Activated CD4-positive, alpha-beta T cell treated with anti-CD3 and anti-CD28 coated beads, Interleukin-2, amount 50 U/mL, for 48 hours (primary cell): ENCODE measurements around the gene MAN2A1.

Experiments
- DNase-seq, 2 experiments: peaks; one replicate each; pipeline ENCODE4 v3.0.0-alpha.2; 2020

Gene MAN2A1

GRCh38 chr5:109682383-109682782 lies 7.3 kb upstream of the MAN2A1 start:
- no peak for DNase-seq

DNA sequence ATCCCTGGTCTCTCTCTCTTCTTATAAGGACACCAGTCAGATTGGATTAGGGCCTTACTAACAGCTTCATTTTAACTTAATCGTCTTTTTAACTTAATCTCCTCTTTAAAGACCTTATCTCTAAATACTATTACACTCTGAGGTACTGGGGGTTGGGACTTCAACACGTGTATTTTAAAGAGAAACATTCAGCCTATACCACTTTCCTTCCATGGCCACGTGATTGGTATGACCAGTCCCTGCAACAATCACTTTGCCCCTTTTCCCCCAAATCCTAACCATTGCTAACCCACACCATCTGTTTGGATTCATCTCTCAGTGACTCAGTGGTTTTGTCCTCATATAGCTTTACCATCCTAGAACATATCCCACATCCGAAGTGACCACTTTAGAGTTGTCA lies 3.8 kb upstream of the MAN2A1 start:
- DNase-seq, result no peak

DNA sequence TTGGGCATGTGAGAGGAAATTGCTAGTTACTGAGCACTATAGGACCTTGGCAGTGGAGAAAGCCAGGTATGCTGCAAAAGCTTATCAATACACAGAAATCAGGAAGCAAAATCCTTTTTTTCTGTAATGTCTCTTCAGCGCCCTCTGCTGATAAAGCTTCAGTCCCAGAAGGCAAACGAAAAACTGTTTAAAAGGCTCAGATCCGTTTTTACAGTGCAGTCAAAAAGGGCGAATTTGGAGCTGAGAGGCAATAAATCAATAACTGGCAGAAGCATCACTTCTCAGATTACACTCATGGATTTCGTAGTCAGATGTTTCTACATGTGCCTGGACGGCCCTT lies 1.1 kb upstream of the MAN2A1 start:
- DNase-seq, result peak in 1 of 2 experiments; percentile 12

GRCh38 chr5:109688970-109689739 lies 572 bp upstream of the MAN2A1 start:
- peak; percentile 71 to 79 for DNase-seq

- peak; percentile 41 to 56 for DNase-seq
These were observed 681 bp downstream of the MAN2A1 start for GRCh38 chr5:109690242-109690974.

DNA sequence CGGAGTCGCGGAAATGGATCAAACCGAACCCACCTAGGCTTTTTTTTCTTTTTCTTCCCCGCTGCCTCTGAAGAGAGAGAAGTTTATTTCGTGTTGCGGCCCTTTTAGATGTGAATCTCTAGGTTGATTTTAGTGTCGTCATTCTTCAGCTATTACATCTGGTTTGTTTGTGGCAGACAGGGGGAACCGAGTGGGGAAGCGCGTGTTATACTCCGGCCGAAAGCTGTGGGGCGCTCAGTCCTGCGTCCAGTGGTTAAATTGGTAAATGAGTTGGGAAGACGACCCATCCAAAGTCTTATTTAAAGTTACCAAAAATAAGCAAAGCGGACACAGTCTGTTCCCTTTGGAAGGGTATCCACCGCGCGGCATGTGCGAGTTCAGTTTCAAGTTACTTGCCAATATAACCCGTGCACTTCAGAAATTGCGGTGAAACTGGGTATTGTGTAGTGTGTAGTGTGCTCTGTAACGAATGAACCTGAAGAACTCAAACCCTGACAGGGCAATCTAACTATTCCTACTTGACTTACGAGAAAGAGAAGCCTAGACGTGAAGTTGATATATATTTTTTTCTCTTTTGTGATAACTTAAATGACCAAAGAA lies 1.3 kb downstream of the MAN2A1 start:
- peak; percentile 45 to 52 for DNase-seq

DNA sequence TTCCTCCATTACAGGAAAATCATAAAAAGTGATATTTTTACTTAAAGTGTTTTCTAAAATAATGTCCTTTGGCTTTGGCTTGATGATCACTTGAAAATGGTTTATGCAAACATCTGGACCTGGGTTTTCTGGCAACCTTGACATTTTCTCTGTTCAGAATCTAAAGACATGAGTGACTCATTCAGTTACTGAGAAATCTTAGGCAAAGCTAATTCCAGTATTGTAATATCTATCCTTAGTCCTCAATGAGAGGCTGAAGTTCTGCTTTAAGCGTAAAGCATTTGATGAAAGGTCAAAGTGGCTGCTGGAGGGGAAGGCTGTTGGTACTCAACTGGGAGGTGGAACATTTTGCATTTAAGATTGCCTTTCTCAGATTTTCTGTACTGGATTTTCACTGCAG lies 2.3 kb downstream of the MAN2A1 start:
- DNase-seq, result no peak

- no peak for DNase-seq
These were observed 3.1 kb downstream of the MAN2A1 start for GRCh38 chr5:109692852-109693251.

- DNase-seq, result no peak
These were observed 4.0 kb downstream of the MAN2A1 start for GRCh38 chr5:109693535-109694400.

- DNase-seq, result no peak
These were observed 4.7 kb downstream of the MAN2A1 start for GRCh38 chr5:109694451-109694891.

DNA sequence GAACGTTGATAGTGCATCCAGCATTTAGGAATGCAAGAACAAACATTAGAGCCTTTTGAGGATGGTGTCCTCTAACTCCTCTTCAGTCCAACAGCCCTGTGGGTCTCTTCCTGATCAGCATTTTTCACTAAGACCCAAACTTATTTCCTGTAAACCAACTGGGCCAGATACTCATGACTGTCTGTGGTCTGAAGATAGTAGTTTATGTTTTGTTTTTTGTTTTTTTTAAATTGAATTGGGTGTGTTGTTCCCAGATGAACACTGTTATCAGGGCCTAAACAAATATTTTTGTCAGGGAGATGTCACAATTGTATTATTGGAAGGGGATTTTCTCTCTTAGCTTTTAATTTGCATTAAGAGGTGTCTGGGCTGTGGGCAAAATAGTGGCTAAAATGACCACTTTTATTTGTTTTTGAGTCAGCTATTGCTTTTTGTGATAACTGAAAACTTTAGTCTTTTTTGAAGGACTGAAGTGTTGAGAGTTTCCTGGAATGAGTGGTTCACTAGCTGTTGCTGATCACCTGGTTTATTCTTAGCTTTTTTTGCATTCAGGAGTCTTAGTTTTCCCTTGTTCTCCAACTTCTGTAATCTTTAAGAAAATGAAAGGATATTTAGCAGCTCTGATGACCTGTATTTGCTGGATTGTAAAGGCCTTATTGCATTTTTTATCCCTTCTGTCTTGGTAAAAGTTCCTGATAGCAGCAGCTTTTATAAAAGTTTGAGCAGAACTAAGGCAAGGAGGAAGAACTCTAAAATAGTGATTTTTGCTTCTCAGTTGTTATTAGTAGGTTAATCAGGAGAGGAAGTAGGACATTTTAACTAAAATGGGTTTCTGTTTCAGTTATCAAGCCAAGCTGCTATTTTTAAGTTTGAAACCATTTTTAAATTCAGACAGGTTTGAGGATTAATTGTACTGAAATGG lies 5.5 kb downstream of the MAN2A1 start:
- no peak for DNase-seq

GRCh38 chr5:109697339-109697738 lies 7.6 kb downstream of the MAN2A1 start:
- no peak for DNase-seq

DNA sequence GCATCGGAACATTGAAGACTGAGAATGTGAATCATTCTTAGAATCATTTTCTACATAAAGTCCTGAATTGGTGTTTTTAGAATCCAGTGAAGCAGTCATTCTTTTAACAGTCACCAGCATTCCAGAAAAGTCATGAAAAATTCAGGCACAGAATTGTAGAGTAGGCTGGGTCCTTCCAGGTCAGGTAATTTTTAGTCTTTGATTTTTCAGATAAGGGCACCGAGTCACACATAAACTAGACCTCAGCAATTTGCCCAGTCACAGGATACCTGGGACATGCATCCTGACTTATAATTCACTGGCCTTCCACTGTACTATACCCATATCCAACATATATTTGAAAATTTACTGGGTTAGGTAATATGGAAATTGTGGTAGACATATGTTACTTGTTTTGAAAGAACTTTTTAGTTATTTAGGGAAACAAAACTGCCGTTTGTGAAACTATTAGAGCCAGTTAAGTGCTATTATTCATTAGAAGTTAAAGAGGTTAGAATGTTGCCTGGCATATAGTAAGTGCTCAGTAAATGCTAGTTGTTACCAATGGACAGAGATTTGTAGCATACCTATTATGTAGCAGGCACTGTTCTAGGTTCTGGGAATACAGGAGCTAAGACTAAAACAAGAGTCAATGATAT lies 10.9 kb downstream of the MAN2A1 start:
- DNase-seq, result no peak

- DNase-seq, result no peak
These were observed 11.5 kb downstream of the MAN2A1 start for GRCh38 chr5:109701252-109701651.

GRCh38 chr5:109701792-109702191 lies 12.1 kb downstream of the MAN2A1 start:
- DNase-seq, result no peak

DNA sequence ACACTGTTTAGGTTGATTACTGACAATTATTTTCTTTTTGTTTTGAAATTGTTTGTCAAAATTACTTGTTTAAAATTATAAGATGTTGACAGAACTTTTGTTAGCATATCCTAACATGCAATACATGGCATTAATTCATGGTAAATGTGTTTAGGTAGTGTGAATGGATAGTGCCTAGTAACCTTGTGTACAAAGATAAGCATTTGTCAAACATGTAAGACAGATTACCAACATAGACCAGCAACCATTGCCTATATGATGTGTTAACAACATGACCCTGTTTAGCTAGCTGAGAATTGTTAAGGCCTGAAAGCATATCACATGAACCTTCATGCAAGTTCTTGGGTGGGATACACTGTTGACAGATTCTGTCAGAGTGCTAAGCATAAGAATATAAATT lies 13.4 kb downstream of the MAN2A1 start:
- DNase-seq, result no peak

DNA sequence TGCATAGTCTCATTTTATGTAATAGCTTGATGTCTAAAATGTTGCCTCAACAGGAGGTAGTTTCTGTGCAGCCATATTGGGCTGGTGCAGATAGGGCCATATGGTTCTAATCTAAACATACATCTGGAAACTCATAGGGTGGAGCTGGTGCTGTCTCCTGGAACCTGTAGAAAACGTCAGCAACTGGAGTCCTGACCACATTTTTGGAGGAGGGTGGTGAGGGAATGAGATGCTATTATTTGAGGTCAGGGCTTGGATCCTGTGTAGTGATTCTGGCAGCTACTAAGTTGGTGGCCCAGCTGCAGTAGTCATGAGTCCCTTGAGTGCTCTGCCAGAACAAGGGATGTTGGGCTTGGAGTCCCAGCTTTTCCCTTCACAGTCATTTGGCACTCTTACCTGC lies 14.1 kb downstream of the MAN2A1 start:
- DNase-seq, result no peak

DNA sequence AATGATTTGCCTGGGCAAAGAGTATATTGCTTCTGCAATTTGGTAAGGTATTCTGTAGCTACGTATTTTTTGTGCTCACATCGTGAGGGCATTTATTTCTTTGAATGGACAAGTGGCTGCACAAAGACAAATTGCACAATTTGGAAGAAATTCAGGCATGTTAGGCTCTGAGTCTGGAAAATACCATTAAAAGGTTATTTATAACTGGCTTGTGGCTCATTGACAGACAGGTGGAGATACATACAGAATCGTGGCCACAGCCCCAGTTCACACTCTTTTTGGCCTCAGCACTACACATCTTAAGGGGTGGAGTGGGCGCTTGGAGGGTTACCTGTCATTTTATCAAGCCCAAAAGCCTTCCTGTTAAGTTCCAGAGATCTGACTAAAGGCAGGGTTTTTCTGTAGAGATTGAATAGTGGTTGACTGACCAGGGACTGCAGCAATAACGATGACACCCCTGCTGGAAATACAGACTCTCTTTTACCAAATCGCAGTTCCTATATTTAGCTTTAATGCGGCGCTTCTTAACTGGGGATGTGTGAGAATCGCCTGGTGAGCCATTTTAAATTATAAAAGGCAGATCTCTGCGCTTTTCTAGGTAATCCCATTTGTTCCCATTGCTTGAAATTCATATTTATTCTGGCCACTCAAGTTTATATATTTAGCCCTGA lies 14.7 kb downstream of the MAN2A1 start:
- no peak for DNase-seq

GRCh38 chr5:109705596-109705995 lies 15.9 kb downstream of the MAN2A1 start:
- DNase-seq, result no peak

DNA sequence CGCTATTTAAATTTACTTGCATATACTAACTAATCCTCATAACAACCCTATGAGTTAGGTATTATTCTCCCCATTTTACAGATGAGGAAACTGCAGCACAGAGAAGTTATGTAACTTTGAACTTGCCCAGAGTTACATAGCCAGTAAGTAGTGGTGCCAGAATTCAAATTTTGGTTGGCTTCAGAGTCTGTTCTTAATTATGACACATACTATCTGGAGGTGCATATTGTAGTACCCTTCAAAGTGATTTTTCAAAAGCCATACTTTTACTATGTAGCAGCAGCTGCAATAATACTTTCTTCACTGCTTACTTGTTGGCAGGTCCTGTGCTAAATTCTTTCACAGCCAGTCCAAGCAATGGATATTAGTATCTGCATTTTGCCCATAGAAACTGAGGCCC lies 16.4 kb downstream of the MAN2A1 start:
- DNase-seq, result no peak

DNA sequence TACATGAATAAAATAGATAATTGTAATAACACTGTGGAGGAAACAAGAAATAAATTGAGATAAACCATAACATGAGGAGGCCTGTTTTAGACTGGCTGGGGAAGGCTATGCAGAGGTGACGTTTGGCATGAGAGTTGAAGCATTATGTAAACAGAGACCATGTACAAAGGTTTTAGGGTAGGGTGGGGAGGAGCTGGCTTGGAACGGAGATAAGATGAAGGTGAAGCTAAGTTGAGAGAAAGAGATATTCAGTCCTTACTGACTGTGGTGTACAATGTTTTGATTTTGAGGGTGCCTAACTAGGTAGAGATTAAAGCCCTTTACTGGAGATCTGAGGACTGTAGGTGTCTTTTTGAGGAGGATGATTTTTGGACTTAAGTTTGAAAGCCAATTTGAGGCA lies 17.8 kb downstream of the MAN2A1 start:
- no peak for DNase-seq
